ENCODE results near the gene CD200.

DNA sequence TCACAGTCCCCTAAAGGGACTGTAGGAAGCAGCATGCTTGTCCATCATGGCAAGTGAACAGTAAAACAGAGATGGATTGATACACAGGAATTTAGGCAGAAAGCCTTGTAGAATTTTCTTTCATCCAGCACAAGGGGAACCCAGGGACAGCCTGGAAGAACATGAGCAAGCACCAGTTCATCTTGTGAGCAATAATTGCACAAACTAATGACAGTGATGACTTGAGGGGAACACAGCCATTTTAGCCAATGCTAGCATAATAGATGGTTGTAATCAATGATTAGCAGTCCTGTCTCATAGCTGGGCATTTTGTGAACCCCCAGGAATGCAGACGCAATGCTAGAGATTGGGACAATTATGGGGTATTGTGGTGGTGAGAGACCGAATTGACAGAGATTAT, 6.7 kb downstream of the CD200 start:
- TF ChIP-seq, protein P1, sequence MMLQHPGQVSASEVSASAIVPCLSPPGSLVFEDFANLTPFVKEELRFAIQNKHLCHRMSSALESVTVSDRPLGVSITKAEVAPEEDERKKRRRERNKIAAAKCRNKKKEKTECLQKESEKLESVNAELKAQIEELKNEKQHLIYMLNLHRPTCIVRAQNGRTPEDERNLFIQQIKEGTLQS (CRISPR knock-in tag; conservative IDR thresholded peaks at IDR 0.05): no peak
- no peak for TF ChIP-seq TEAD1 (CRISPR knock-in tag; IDR thresholded peaks at IDR 0.05)
- TF ChIP-seq, protein P2, sequence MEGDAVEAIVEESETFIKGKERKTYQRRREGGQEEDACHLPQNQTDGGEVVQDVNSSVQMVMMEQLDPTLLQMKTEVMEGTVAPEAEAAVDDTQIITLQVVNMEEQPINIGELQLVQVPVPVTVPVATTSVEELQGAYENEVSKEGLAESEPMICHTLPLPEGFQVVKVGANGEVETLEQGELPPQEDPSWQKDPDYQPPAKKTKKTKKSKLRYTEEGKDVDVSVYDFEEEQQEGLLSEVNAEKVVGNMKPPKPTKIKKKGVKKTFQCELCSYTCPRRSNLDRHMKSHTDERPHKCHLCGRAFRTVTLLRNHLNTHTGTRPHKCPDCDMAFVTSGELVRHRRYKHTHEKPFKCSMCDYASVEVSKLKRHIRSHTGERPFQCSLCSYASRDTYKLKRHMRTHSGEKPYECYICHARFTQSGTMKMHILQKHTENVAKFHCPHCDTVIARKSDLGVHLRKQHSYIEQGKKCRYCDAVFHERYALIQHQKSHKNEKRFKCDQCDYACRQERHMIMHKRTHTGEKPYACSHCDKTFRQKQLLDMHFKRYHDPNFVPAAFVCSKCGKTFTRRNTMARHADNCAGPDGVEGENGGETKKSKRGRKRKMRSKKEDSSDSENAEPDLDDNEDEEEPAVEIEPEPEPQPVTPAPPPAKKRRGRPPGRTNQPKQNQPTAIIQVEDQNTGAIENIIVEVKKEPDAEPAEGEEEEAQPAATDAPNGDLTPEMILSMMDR (IDR thresholded peaks at IDR 0.05): no peak
- TF ChIP-seq, protein P3, sequence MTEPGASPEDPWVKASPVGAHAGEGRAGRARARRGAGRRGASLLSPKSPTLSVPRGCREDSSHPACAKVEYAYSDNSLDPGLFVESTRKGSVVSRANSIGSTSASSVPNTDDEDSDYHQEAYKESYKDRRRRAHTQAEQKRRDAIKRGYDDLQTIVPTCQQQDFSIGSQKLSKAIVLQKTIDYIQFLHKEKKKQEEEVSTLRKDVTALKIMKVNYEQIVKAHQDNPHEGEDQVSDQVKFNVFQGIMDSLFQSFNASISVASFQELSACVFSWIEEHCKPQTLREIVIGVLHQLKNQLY (CRISPR knock-in tag; IDR thresholded peaks at IDR 0.05): no peak
- TF ChIP-seq, protein P4, sequence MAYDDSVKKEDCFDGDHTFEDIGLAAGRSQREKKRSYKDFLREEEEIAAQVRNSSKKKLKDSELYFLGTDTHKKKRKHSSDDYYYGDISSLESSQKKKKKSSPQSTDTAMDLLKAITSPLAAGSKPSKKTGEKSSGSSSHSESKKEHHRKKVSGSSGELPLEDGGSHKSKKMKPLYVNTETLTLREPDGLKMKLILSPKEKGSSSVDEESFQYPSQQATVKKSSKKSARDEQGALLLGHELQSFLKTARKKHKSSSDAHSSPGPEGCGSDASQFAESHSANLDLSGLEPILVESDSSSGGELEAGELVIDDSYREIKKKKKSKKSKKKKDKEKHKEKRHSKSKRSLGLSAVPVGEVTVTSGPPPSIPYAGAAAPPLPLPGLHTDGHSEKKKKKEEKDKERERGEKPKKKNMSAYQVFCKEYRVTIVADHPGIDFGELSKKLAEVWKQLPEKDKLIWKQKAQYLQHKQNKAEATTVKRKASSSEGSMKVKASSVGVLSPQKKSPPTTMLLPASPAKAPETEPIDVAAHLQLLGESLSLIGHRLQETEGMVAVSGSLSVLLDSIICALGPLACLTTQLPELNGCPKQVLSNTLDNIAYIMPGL (CRISPR knock-in tag; IDR thresholded peaks at IDR 0.05): no peak
- TF ChIP-seq TEAD4 (CRISPR knock-in tag; IDR thresholded peaks at IDR 0.05): no peak
- TF ChIP-seq FOXJ3 (CRISPR knock-in tag; IDR thresholded peaks at IDR 0.05; ENCODE audit: borderline replicate concordance): no peak
- TF ChIP-seq NFYB (CRISPR knock-in tag; conservative IDR thresholded peaks at IDR 0.05; ENCODE audit: low read depth): no peak
- TF ChIP-seq, protein P5, sequence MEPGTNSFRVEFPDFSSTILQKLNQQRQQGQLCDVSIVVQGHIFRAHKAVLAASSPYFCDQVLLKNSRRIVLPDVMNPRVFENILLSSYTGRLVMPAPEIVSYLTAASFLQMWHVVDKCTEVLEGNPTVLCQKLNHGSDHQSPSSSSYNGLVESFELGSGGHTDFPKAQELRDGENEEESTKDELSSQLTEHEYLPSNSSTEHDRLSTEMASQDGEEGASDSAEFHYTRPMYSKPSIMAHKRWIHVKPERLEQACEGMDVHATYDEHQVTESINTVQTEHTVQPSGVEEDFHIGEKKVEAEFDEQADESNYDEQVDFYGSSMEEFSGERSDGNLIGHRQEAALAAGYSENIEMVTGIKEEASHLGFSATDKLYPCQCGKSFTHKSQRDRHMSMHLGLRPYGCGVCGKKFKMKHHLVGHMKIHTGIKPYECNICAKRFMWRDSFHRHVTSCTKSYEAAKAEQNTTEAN (CRISPR knock-in tag; IDR thresholded peaks at IDR 0.05): no peak
- TF ChIP-seq, protein P6, sequence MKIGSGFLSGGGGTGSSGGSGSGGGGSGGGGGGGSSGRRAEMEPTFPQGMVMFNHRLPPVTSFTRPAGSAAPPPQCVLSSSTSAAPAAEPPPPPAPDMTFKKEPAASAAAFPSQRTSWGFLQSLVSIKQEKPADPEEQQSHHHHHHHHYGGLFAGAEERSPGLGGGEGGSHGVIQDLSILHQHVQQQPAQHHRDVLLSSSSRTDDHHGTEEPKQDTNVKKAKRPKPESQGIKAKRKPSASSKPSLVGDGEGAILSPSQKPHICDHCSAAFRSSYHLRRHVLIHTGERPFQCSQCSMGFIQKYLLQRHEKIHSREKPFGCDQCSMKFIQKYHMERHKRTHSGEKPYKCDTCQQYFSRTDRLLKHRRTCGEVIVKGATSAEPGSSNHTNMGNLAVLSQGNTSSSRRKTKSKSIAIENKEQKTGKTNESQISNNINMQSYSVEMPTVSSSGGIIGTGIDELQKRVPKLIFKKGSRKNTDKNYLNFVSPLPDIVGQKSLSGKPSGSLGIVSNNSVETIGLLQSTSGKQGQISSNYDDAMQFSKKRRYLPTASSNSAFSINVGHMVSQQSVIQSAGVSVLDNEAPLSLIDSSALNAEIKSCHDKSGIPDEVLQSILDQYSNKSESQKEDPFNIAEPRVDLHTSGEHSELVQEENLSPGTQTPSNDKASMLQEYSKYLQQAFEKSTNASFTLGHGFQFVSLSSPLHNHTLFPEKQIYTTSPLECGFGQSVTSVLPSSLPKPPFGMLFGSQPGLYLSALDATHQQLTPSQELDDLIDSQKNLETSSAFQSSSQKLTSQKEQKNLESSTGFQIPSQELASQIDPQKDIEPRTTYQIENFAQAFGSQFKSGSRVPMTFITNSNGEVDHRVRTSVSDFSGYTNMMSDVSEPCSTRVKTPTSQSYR (CRISPR knock-in tag; IDR thresholded peaks at IDR 0.05): no peak
- no peak for TF ChIP-seq RELA (CRISPR knock-in tag; IDR thresholded peaks at IDR 0.05; ENCODE audit: borderline replicate concordance)
- TF ChIP-seq JUN (CRISPR knock-in tag; IDR thresholded peaks at IDR 0.05): no peak
- TF ChIP-seq NR3C1 (CRISPR knock-in tag; conservative IDR thresholded peaks at IDR 0.05; ENCODE audit: low read depth): no peak
- no peak for TF ChIP-seq ZNF121 (CRISPR knock-in tag; IDR thresholded peaks at IDR 0.05)

Measured in WTC11 (cell line).